ENCODE results near the gene BEND7.

BEND7 gene

GRCh38 chr10:13536674-13537366 lies 8.0 kb upstream of the BEND7 start:
- in situ Hi-C loops (cut with MboI; ENCODE audit: low sequenced_read_pairs, unreplicated experiment) = no loop called here
- DNase-seq (ENCODE audit: low spot score) = peak; percentile 64
- TF ChIP-seq CTCF (IDR thresholded peaks at IDR 0.05; ENCODE audit: borderline replicate concordance, control extremely low read depth, extremely low read depth, insufficient read depth, missing control alignments) = peak; percentile 34

GRCh38 chr10:13535346-13535745 lies 6.5 kb upstream of the BEND7 start:
- in situ Hi-C loops (cut with MboI; ENCODE audit: low sequenced_read_pairs, unreplicated experiment) = no loop called here
- no peak for DNase-seq (ENCODE audit: low spot score)
- no peak for TF ChIP-seq CTCF (IDR thresholded peaks at IDR 0.05; ENCODE audit: borderline replicate concordance, control extremely low read depth, extremely low read depth, insufficient read depth, missing control alignments)

GRCh38 chr10:13529714-13529973 lies 830 bp upstream of the BEND7 start:
- no peak for TF ChIP-seq CTCF (IDR thresholded peaks at IDR 0.05; ENCODE audit: borderline replicate concordance, control extremely low read depth, extremely low read depth, insufficient read depth, missing control alignments)
- in situ Hi-C loops (cut with MboI; ENCODE audit: low sequenced_read_pairs, unreplicated experiment) = no loop called here
- no peak for DNase-seq (ENCODE audit: low spot score)

- in situ Hi-C loops (cut with MboI; ENCODE audit: low sequenced_read_pairs, unreplicated experiment) = no loop called here
- peak; percentile 56 for DNase-seq (ENCODE audit: low spot score)
- TF ChIP-seq CTCF (IDR thresholded peaks at IDR 0.05; ENCODE audit: borderline replicate concordance, control extremely low read depth, extremely low read depth, insufficient read depth, missing control alignments) = no peak
Observed at GRCh38 chr10:13528123-13528874, 515 bp downstream of the BEND7 start.

GRCh38 chr10:13527864-13528122 lies 1.0 kb downstream of the BEND7 start:
- TF ChIP-seq CTCF (IDR thresholded peaks at IDR 0.05; ENCODE audit: borderline replicate concordance, control extremely low read depth, extremely low read depth, insufficient read depth, missing control alignments) = no peak
- in situ Hi-C loops (cut with MboI; ENCODE audit: low sequenced_read_pairs, unreplicated experiment) = no loop called here
- no peak for DNase-seq (ENCODE audit: low spot score)

- in situ Hi-C loops (cut with MboI; ENCODE audit: low sequenced_read_pairs, unreplicated experiment) = no loop called here
- no peak for TF ChIP-seq CTCF (IDR thresholded peaks at IDR 0.05; ENCODE audit: borderline replicate concordance, control extremely low read depth, extremely low read depth, insufficient read depth, missing control alignments)
- DNase-seq (ENCODE audit: low spot score) = no peak
Observed at GRCh38 chr10:13526948-13527863, 1.6 kb downstream of the BEND7 start.

All from GM13976 (cell line).